ENCODE results near the gene INSR.
"Not testable (repeated sequence)": the region's sequence is repeated elsewhere in the genome, so short reads cannot be mapped to it uniquely, and the experiment has no call there.

INSR gene

DNA sequence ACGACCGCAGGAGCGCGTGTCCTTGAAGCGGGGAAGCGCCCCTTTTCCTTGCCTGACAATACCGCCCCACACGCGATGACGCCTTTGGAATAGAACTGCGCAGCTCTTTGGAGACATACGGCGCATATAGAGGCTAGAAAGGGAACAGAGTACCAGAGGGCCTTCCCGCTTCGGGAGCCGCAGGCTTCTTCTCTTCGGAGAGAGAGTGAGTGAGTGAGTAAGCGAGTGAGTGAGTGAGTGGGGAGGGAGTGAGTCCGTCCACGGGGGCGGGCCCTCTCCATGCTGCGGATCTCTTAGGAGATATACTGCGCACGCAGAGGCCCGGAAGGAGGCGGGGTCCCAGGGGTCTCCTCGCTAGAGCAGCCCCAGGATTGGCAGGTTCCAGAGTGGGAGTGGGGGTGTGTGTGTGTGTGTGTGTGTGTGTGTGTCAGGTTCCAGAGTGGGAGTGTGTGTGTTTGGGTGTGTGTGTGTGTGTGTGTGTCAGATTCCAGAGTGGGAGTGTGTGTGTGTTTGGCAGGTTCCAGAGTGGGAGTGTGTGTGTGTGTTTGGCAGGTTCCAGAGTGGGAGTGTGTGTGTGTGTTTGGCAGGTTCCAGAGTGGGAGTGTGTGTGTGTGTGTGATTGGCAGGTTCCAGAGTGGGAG, 97.0 kb downstream of the INSR start:
- peak; percentile 75 to 78 (median 77) for DNase-seq (ENCODE audit: low read depth in 3 of 3, low spot score in 1 of 3)

DNA sequence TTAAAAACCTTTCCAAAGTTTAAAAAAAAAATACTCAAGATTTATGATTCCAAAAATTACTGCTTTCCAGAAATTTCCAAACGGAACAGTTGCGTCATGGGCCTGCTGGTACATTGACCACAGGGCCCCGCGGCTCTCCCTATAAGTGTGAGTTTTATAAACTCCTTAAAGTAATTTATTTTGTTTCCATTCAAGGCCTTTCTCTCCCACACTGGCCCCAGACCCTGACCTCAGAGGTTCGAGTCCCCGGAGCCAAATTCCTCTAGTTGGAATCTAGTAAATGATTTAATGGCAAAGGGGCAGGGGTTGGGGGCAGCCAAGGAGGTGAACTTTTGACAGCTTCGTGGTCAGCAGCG, 97.5 kb downstream of the INSR start:
- no peak for DNase-seq (ENCODE audit: low read depth in 3 of 3, low spot score in 1 of 3)

DNA sequence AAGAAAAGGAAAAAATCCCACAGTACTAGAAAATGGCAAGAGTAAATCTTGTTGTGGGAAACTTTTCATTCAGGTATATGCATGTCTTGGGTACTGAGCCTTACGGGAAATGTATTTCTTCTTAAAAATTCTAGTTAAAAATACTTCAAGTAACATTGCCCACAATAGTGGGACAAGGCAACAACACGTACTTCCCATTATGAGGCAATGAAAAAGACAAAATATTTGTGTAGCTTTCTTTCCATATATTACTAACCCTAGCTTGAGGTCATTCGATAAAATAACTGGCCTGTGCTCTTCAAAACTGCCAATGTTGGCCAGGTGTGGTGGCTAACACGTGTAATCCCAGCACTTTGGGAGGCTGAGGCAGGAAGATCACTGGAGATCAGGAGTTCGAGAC, 99.2 kb downstream of the INSR start:
- no peak for DNase-seq (ENCODE audit: low read depth in 3 of 3, low spot score in 1 of 3)

DNA sequence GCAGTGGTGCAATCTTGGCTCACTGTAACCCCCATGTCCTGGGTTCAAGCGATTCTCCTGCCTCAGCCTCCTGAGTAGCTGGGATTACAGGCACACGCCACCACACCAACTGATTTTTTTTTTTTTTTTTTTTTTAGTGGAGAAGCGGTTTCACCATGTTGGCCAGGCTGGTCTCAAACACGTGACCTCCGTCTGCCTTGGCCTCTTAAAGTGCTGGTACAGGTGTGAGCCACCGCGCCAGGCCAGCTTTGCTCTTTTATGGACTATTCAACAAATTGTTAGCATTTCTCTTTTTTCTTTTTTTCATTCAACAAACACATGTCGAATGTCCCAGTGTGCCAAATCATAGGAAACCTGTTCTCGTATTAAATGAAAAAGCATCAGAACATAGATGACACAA, 99.6 kb downstream of the INSR start:
- DNase-seq (ENCODE audit: low read depth in 3 of 3, low spot score in 1 of 3) = no peak

DNA sequence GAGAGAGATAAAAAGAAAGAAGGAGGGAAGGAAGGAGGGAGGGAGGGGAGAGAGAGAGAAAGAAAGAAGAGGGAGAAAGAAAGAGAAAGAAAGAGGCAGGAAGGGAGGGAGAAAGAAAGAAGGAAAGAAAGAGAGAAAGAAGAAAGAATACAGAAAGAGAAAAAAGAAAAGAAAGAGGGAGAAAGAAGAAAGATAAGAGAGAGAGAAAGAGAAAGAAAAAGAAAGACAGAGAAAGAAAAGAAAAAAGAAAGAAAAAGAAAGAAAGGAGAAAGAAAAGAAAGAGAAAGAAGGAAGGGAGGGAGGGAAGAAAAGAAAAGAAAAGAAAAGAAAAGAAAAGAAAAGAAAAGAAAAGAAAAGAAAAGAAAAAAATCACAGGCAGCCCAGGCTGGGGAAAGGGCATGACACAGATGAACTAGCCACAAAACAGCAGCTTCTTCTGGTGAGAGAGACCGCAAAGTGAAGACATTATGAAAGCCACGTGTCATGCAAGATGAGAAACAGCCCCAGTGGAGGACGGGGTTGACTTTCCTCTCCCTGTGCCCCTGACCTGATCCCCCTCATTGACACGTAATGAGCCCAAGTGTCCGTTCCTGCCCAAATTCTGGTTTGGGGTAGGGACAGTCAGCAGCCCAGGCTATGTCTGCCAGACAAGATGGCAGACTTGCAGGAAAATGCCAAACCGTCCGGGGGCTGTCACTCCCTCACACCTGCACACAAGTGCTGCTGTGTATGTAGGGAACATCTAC, 102.1 kb downstream of the INSR start:
- no peak for DNase-seq (ENCODE audit: low read depth in 3 of 3, low spot score in 1 of 3)

DNA sequence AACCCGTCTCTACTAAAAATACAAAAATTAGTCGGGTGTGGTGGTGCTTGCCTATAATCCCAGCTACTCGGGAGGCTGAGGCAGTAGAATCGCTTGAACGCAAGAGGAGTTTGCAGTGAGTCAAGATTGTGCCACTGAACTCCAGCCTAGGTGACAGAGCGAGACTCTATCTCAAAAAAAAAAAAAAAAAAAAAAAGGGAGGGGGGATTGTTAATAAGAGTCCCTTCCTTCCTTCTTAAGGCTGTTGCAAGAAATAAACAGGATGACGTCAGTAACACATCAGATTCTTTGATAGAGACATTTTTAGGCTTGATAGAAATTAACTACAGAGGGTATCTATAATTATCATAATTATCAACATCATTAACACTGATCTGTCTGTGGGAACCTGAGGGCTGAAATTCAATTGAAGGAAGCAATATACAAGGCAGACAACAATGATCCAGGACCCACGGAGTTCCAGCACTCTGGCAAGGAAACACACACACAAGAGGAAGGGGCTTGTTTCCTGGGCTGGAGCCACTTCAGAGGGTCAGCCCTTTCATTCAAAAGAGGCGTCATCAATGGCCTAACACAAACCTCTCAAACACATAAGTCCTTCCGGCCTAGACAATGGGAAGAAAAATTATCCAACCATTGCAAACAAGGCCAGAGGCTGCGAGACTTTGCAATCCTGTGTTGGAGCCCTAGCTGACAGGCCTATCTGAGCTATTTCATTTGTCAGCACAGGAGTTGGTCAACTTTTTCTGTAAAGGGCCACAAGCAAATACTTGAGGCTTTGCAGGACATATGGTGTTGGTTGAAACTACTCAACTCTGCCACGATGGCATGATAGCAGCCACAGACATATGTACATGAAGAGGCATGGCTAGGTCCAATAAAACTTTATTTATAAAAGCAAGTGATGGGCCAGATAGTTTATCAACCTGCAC, 105.2 kb downstream of the INSR start:
- no peak for DNase-seq (ENCODE audit: low read depth in 3 of 3, low spot score in 1 of 3)

DNA sequence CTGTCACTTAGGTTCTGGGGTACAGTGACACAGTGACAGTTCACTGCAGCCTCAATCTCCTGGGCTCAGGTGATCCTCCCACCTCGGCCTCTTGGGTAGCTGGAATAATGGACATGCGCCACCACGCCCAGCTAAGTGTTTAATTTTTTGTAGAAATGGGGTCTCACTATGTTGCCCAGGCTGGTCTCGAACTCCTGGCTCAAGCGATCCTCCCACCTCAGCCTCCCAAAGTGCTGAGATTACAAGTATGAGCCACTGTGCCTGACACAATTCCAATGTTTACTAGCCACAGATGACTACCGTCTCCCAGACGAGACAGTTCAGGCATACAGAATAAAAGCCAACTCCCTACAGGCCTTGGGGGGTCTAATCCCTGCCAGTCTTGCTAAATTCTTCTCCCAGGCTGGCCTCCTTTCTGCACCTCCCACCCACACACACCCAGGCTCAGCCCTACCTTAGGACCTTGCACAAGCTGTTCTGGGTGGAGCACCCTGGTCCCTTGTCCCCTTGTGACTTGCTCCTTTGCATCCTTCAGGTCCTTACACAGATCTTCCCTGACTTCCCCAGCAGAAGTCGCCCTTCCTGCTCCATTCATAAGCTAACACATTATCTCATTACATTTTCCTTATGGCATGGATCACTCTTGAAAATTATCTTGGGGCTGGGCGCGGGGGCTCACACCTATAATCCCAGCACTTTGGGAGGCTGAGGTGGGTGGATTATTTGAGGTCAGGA, 106.4 kb downstream of the INSR start:
- no peak for DNase-seq (ENCODE audit: low read depth in 3 of 3, low spot score in 1 of 3)

DNA sequence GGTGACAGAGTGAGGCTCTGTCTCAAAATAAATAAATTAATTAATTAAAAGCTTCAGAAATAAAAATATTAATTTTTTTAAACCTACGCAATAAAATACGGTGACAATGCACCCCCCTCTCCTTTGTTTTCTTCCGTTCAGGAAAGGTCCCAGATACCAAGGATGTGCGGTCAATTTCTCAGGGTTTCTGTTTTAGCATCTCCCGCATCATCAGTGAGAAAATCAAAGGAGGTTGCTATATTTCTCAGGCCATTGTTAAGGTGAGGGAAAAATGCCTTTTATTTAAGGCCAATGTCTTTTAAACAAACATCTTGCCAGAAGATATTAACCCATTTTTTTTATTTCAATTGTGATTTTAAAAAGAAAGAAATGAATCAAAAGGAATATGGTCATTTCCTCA, 111.7 kb downstream of the INSR start:
- DNase-seq (ENCODE audit: low read depth in 3 of 3, low spot score in 1 of 3) = no peak

DNA sequence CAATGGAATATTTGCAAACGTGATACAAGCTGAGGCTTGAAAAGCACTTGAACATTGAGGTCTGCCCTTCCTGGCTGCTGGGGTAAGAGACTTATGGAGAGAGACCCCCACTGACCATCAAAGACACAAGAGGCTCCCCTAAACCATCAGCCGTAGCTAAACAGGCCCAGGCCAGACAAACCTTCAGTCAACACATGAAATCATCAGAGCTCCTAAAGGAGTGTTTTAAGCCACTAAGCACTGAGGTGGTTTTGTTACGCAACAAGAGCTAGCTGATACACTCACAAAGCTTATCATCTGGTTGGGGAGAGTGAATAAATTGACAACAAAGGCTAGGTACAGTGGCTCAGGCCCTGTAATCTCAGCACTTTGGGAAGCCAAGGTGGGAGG, 114.3 kb downstream of the INSR start:
- DNase-seq (ENCODE audit: low read depth in 3 of 3, low spot score in 1 of 3) = no peak

DNA sequence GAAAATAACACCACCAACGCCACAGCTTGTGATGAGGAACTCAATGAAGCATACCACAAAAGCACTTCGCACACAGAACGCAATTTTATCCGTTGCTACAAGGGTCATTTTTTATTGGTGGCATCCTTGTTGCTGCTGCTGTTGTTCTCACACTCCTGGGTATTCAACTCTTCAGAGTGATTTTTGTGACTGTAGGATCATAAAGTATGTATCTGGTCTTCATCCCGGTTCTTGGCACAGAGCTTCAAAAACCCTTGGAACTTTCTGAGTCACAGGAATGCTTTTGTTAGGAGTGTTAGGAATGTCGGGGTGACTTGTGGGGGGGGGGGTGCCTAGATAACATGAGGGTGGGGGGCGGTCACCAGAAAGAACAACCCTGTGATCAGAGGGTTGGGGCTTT, 116.3 kb downstream of the INSR start:
- DNase-seq (ENCODE audit: low read depth in 3 of 3, low spot score in 1 of 3) = no peak

DNA sequence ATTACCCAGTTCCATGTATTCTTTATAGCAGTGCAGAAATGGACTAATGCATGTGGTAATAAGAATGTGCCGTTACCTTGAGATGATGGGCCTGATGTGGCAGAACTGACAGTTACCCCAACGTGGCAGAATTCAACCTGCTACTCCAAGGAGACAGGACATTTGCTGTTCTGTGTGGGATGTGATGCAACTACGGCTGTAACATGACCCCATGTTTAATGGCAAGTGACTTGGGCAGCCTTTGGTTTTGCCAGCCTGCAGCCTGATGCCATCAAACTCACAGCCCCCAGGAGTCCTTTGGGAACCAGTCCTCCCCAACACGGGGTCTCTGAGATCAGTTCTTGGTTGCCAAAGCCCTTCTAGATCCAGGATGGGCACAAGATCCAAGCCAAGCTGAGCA, 117.4 kb downstream of the INSR start:
- no peak for DNase-seq (ENCODE audit: low read depth in 3 of 3, low spot score in 1 of 3)

DNA sequence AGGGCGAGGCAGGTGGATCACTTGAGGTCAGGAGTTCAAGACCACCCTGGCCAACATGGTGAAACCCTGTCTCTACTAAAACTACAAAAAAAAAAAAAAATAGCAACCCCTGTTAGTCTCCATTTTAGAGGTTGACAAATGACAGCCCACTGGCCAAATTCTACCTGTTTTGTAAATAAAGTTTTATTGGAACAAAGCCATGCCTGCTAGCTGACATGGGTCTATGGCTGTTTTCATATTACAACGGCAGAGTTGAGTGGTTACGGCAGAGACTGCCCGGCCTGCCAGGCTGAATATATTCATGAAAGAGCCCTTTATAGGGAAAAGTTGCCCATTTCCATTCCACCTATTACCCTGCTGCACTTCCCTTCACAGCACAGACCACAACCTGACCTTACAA, 121.4 kb downstream of the INSR start:
- no peak for DNase-seq (ENCODE audit: low read depth in 3 of 3, low spot score in 1 of 3)

DNA sequence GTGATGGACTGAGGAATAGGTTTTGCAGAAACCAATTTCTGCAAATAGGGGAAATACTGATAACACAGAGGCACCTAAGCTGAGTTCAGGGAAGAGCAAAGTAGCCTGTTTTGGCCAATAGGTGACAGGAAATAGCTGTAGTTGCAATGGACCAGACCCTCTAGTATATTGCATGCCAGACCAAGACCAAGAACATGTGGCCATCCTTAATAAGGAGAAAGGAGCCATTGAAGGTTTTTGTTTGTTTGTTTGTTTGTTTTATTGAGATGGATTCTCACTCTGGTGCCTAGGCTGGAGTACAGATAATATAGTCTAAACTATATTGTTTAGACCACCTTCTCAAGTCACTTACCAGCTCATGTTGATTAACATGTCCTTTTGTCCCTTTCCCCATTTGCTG, 123.2 kb downstream of the INSR start:
- no peak for DNase-seq (ENCODE audit: low read depth in 3 of 3, low spot score in 1 of 3)

DNA sequence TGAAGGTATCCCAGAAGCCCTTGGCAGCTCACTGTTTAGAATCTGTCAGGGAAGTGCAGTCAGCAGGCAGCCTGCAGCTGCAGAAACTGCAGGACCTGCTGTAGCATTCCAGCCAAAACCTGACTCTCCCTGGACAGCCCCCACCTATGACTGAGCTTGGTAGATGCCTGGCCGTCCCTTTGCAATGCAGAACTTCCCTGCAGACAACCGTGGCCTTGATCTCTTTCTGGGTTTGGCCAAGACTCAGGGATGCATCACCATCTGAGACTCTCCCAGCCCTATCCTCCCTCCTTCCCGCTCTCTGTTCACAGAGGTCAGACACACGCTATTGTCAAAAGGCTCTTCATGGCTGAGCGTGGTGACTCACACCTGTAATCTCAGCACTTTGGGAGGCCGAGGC, 125.3 kb downstream of the INSR start:
- no peak for DNase-seq (ENCODE audit: low read depth in 3 of 3, low spot score in 1 of 3)

DNA sequence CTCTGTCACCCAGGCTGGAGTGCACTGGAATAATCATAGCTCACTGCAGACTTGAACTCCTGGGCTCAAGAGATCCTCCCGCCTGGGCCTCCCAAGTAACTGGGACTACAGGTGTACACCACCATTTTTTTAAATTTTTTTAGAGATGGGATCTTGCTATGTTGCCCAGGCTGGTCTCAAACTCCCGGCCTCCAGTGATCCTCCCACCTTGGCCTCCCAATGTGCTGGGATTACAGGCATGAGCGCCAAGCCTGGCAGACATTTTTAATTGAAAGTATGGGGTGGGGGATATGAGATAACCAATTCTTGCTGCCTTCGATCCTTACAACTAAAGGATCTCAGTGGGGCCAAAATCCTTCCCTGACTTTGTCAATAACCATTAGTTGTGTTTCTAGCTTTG, 132.9 kb downstream of the INSR start:
- no peak for DNase-seq (ENCODE audit: low read depth in 3 of 3, low spot score in 1 of 3)

DNA sequence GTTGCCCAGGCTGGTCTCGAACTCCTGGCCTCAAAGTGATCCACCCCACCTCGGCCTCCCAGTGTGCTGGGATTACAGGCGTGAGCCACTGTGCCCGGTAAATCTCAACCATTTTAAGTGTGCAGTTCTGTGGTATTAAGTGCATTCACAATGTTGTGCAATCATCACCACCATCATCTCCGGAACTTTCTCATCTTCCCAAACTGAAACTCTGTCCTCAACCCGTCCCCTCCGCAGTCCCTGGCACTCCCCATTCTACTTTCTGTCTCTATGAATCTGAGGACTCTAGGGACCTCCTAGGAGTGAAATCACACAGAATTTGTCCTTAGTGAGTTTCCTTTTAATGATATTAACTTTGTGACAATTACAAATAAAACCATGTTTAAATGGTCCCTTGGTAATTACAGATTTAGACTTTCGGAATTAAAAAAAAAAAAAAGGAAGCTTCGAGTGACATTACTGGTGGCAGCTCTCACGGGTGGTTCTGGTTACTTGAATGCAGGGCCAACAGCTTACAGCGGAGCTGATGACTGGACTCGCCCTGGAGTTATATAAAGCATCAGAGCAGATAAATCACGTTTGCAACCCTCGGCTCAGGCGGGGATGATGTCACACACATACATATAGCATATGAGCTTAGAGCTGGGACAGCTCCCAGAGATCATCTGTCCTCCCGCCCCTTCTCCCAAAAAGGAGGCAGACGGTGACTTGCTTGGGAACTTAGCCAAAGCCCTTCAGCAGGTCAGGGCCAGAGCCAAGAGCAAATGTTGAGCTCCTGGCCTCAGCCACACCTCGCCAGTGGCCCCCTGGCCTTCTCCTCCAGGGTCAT, 134.9 kb downstream of the INSR start:
- no peak for DNase-seq (ENCODE audit: low read depth in 3 of 3, low spot score in 1 of 3)

DNA sequence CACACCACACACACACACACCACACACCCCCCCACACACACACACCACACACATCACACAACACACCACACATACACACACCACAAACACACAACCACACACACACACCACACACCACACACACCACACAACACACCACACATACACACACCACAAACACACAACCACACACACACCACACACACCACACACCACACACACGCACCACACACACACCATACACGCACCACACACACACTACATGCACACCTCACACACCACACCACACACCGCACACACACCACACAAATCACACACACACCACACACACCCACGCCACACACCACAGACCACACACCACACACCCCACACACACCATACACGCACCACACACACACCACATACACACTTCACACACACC, 141.2 kb downstream of the INSR start:
- no peak for DNase-seq (ENCODE audit: low read depth in 3 of 3, low spot score in 1 of 3)

DNA sequence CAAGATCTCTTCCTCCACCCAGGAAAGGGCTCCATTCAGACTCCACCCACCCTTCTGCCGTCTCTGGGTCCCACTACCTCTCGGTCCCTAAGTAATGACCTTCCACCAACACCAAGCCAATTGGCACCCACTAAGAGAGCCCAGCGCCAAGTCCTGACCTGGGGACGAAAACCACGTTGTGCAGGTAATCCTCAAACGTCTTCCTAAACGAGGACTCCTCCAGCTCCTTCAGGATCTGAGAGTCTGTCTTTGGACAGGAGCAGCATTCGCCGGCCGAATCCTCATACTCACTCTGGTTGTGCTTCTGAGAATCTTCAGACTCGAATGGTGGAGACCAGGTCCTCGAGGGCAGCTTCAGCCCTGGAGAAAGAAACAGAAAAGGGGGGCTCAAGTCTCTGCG, 141.6 kb downstream of the INSR start:
- DNase-seq (ENCODE audit: low read depth in 3 of 3, low spot score in 1 of 3) = no peak

DNA sequence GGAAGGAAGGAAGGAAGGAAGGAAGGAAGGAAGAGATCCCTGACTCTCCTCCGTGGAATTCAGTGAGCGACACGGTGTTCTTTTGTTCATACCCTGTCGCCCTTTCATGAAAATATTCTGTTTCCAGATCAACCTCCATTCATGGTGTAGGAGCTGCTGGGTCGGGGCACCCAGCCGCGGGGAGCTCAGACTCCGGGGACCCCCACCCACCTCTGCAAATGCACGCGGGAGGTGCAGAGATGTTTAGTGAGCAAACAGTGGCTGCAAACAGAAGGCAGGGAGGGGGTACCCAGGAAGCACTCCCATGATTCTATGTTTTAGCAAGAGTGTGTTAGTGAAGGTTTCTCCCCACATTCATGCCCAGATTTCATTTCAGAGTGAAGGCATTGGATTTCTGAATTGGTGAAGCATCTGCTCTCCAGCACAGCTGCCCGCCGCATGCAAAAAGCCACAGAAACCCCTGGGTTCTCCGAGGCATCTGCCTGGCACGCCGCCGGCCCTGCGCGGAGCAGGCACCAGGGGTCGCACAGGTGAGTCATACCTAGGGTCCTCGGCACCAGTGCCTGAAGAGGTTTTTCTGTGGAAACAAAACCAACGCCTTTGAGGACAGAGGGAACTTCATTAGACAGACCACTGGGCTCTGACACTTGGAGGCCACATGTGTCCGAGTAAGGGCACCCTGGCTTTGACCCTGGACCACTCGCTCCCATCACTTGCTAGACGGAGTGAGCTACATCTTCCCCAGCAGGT, 144.1 kb downstream of the INSR start:
- no peak for DNase-seq (ENCODE audit: low read depth in 3 of 3, low spot score in 1 of 3)

DNA sequence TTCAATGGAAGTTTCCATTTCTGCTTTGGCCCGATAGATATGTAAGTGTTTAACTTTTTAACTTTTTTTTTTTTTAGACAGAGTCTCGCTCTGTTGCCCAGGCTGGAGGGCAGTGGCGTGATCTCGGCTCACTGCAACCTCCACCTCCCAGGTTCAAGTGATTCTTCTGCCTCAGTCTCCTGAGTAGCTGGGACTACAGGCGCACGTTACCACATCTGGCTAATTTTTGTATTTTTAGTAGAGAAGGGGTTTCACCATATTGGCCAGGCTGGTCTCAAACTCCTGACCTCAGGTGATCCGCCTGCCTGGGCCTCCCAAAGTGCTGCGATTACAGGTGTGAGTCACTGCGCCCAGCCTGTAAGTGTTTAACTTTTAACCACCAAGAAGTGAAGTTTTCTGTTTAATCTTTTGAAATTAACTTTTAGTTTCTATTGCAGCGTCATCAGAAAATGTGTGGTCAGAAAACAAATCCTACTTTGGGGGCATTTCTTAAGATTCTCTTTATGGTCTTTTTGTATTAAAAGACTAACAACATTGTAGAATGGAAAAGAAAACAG, 147.0 kb downstream of the INSR start:
- not testable (repeated sequence) for DNase-seq (ENCODE audit: low read depth in 3 of 3, low spot score in 1 of 3)
